DND-41 (cell line): ENCODE measurements around the gene LYZL1.

Experiments
- EZH2 ChIP-seq: IDR thresholded peaks from 3 replicates; pipeline ENCODE4 v1.6.1; 2012; ENCODE audit warnings: borderline replicate concordance, low read depth, mild to moderate bottlenecking, moderate library complexity, low read length, inconsistent platforms; ENCODE audit not compliant: severe bottlenecking
- TF ChIP-seq, protein P1 (sequence below): IDR thresholded peaks from 2 replicates; pipeline ENCODE4 v1.5.1; 2012; ENCODE audit warnings: borderline replicate concordance, low read length, moderate library complexity, mild to moderate bottlenecking; ENCODE audit not compliant: poor library complexity, severe bottlenecking; ENCODE audit errors: extremely low read depth

DNA sequence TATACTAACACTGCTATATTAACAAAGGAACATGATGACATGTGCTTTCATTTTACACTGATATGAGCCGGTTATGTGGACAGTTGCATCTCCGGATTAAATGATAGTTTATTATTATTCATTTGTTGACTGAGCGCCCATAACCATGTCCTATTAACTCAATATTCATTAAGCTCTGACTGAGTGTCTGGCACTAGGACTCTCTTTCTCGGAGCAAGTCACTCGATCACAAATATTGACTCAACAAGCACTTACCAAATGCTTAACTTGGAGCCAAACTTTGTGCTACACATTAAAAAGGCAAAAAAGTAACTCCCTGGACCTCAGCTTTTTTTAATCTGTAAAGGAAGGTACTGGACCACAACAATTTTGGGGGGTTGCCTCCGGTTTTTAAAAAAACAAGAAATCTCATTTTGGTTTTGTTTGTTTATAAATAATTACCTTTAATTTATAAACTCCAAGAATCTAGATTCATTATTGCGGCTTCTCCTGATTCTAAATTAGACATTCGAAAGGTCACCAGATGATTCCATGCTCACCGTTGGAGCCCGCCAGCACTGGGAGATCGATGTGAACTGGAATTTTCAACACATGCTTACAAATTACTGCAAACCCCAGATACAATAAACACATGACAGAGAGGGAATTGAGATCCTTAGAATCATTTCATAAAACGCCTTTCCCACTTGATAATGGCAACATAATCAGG is 8.9 kb upstream of the LYZL1 start:
- TF ChIP-seq, protein P1, sequence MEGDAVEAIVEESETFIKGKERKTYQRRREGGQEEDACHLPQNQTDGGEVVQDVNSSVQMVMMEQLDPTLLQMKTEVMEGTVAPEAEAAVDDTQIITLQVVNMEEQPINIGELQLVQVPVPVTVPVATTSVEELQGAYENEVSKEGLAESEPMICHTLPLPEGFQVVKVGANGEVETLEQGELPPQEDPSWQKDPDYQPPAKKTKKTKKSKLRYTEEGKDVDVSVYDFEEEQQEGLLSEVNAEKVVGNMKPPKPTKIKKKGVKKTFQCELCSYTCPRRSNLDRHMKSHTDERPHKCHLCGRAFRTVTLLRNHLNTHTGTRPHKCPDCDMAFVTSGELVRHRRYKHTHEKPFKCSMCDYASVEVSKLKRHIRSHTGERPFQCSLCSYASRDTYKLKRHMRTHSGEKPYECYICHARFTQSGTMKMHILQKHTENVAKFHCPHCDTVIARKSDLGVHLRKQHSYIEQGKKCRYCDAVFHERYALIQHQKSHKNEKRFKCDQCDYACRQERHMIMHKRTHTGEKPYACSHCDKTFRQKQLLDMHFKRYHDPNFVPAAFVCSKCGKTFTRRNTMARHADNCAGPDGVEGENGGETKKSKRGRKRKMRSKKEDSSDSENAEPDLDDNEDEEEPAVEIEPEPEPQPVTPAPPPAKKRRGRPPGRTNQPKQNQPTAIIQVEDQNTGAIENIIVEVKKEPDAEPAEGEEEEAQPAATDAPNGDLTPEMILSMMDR, result no peak
- no peak for TF ChIP-seq EZH2
